ENCODE data around the gene YOD1. TPM values are rescaled to one million over a fixed set of nuclear protein-coding genes. Genes with fewer than 3 reads are reported as not detected.

YOD1 gene
- total RNA-seq, 1 donor from 2014 or later, result 15.3 TPM

DNA sequence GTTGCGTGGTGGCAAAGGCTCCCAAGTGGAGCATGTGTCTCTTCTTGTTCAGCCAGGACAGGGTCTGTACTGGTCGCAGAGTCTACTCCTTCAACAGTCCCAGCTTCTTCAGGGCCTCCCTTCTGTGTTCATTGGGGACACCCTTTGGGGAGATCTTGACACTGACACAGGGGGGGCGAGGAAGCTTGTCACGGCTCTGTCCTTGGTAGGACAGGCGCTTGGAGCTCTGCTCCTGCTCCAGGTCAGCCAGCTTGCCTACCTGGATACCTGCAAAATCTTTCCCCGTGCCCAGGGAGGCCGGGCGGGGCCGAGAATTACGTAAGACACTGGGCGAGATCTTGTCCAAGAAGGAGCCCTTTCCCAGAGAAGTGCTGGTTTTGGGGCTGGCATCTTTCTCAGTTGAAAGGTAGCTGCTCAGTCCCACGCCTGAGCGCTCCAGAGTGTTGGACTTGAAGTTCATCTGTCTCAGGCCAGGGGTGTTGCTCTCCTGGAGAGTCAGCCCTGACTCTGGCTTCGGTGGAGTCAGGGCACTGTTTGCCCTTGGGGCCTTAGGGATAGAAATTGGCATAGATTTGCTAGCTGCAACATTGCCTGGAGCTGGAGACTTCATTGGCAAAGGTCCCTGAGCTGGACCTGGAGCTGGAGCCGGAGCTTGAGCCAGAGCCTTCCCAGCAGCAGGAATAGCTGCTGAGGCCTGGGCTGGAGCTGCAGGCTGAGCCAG lies 29.0 kb downstream of the YOD1 start:
- no peak overlapping the region for H3K4me3 ChIP-seq (ENCODE audit: low read depth, low read length)
- TF ChIP-seq, protein P1, sequence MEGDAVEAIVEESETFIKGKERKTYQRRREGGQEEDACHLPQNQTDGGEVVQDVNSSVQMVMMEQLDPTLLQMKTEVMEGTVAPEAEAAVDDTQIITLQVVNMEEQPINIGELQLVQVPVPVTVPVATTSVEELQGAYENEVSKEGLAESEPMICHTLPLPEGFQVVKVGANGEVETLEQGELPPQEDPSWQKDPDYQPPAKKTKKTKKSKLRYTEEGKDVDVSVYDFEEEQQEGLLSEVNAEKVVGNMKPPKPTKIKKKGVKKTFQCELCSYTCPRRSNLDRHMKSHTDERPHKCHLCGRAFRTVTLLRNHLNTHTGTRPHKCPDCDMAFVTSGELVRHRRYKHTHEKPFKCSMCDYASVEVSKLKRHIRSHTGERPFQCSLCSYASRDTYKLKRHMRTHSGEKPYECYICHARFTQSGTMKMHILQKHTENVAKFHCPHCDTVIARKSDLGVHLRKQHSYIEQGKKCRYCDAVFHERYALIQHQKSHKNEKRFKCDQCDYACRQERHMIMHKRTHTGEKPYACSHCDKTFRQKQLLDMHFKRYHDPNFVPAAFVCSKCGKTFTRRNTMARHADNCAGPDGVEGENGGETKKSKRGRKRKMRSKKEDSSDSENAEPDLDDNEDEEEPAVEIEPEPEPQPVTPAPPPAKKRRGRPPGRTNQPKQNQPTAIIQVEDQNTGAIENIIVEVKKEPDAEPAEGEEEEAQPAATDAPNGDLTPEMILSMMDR (IDR thresholded peaks at IDR 0.05; ENCODE audit: insufficient read depth, low read length, severe bottlenecking), result no peak

GRCh38 chr1:207021139-207021861 lies 29.7 kb downstream of the YOD1 start:
- H3K36me3 ChIP-seq (ENCODE audit: control insufficient read depth, insufficient read depth, low read length), result peaks cover 18% of the 10 kb centered on the region
- FAIRE-seq, result no peak
- peak; percentile 85 for DNase-seq (ENCODE audit: low read depth)
- no peak overlapping the region for H3K4me3 ChIP-seq (ENCODE audit: low read depth, low read length)
- TF ChIP-seq, protein P1 (IDR thresholded peaks at IDR 0.05; ENCODE audit: insufficient read depth, low read length, severe bottlenecking), result no peak
- H3K27me3 ChIP-seq (ENCODE audit: control insufficient read depth, insufficient read depth, low read length), result no peaks in the 10 kb centered on the region

More for the DNA sequence above, 29.0 kb downstream of the YOD1 start:
- no peaks in the 10 kb centered on the region for H3K27me3 ChIP-seq (ENCODE audit: control insufficient read depth, insufficient read depth, low read length)
- peaks cover 18% of the 10 kb centered on the region for H3K36me3 ChIP-seq (ENCODE audit: control insufficient read depth, insufficient read depth, low read length)
- no peak for DNase-seq (ENCODE audit: low read depth)
- no peak for FAIRE-seq

GRCh38 chr1:207020709-207021107 lies 30.3 kb downstream of the YOD1 start:
- DNase-seq (ENCODE audit: low read depth), result peak; percentile 86
- Histone ChIP-seq H3K4me3 (ENCODE audit: low read depth, low read length) (no peak overlapping the region), H3K36me3 (ENCODE audit: control insufficient read depth, insufficient read depth, low read length) (peaks cover 18% of the 10 kb centered on the region), H3K27me3 (ENCODE audit: control insufficient read depth, insufficient read depth, low read length) (no peaks in the 10 kb centered on the region)
- TF ChIP-seq, protein P1 (IDR thresholded peaks at IDR 0.05; ENCODE audit: insufficient read depth, low read length, severe bottlenecking), result no peak
- FAIRE-seq, result no peak

DNA sequence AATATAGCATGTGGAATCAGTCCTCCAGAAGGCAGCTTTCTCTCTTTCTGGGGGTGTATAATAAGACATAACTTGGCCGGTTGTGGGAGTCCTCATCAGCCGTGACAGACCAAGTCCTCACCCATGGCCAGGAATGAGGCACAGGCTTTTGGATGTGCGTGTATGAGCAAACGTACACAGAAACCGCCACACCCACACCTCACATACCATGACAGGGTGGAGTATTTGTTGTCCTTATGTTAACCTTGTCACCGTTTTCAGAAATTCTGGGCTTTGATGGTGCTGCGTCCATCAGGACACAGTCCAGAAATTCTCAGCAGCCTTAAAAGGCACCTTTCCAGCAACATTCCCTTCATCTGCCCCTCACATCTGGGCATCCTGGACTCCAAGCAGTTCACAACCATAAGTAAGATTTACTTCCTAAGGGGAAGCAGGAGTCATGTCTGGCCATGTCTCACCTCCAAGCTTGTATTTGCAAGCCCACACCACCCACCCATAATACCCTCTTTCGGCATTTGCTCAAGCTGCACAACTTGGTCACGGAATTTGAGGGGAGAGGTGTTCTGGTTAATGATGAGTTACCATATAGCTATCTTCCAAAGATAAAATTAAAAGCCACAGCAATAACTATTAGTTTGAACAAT lies 30.8 kb downstream of the YOD1 start:
- TF ChIP-seq, protein P1 (IDR thresholded peaks at IDR 0.05; ENCODE audit: insufficient read depth, low read length, severe bottlenecking), result no peak
- DNase-seq (ENCODE audit: low read depth), result peak; percentile 96
- FAIRE-seq, result no peak
- Histone ChIP-seq H3K27me3 (ENCODE audit: control insufficient read depth, insufficient read depth, low read length) (no peaks in the 10 kb centered on the region), H3K36me3 (ENCODE audit: control insufficient read depth, insufficient read depth, low read length) (peaks cover 18% of the 10 kb centered on the region), H3K4me3 (ENCODE audit: low read depth, low read length) (no peak overlapping the region)

GRCh38 chr1:207019661-207020060 lies 31.3 kb downstream of the YOD1 start:
- TF ChIP-seq, protein P1 (IDR thresholded peaks at IDR 0.05; ENCODE audit: insufficient read depth, low read length, severe bottlenecking), result no peak
- FAIRE-seq, result no peak
- no peak overlapping the region for H3K4me3 ChIP-seq (ENCODE audit: low read depth, low read length)
- H3K27me3 ChIP-seq (ENCODE audit: control insufficient read depth, insufficient read depth, low read length), result no peaks in the 10 kb centered on the region
- no peak for DNase-seq (ENCODE audit: low read depth)
- peaks cover 15% of the 10 kb centered on the region for H3K36me3 ChIP-seq (ENCODE audit: control insufficient read depth, insufficient read depth, low read length)
